Dermis microvascular lymphatic vessel endothelial cell (primary cell): Measurements from ENCODE around the gene JAK2. TPM values are rescaled to one million over a fixed set of nuclear protein-coding genes. Genes with fewer than 3 reads are reported as not detected.
A peak's percentile ranks its signal among the peaks of the same experiment; 100 is the strongest.
"Not testable (repeated sequence)": the region's sequence is repeated elsewhere in the genome, so short reads cannot be mapped to it uniquely, and the experiment has no call there.

Experiments used
- DNase-seq, 2 donors: peaks; one replicate each; pipeline versions ENCODE4 v3.0.0 to v3.0.0-alpha.2; 2010; ENCODE audit warnings: low read depth in 2 of 2
- total RNA-seq: library from RNA; depleted of rRNA; stranded (reverse); fragments of >200 nt; gene quantifications from 2 replicates; pipeline ENCODE4 v1.2.1, GENCODE V29; 2014

JAK2 gene
- 3.9 and 5.6 TPM in 2 replicates for total RNA-seq

DNA sequence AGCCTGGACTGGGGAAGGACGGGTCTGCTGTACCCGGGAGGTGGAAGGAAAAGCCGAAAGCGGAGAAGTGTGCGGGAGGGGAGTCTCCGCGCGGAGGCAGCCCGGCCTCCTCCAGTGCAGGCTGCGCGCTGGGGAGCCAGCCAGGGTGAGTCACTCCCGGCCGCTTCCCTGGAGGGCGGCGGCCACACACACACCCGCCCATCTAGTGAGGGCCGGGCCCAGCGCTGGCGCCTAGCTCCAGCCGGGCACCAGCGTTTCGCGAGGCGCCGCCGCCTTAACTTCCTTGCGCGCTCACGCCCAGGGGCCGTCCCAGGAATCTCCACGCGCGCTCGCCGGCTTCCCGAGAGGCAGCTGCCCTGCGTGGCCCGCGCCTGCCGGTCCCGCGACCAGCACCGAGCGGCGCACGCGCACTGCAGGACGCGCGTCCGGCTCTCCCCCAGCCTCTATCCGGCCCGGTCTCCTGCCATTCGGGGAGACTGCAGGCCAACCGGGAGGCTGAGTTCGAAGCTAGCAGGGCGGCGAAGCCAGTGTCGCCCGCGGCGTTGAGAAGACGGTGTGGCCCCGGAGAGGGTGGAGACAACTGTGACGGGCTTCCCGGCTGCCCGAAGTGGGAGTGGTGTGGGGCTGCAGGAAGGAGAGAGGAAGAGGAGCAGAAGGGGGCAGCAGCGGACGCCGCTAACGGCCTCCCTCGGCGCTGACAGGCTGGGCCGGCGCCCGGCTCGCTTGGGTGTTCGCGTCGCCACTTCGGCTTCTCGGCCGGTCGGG is at the start of gene JAK2:
TSS of gene JAK2 (plus strand) at position 652 of the 765 bp plus-strand sequence. CDS start 36,716 bp downstream, outside the sequence.
- DNase-seq = peak; percentile 87 to 97

DNA sequence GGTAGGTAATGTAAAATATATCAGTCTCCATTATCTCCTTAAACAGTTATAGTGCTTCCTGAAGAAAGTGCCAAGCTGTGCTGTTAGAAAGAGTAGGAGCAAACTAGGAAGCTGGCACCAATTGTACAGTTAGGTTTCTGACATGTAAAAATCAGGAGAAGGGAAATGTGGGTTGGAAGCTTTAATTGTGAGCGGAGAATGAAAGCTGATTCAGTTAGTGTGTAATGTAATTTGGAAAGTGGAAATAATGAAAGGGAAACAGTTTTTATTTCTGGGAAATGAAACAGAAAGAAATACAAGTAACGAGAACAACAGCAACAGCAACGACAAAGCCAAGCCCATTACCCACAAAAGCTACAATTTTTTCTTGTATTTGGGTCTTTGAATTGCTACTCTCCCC is 48.8 kb upstream of the JAK2 start:
- no peak for DNase-seq

DNA sequence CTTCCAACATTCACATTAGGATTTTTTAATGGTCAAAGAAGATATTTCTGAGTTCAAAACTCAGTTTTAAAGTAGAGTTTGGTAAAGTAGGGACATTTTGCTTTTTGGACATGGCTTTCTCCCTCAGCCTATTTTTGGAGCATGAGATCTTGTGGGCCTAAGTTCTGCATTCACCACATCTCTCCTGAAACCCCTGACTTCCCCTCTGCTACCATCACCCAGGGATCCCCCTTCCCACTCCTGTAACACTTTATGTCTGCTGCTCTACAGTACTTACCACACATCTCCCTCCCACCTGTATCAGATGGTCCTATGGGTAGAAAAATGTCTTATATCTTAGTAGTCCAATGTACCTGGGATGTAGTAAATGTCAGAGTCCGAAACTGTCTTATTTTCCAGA is 48.2 kb upstream of the JAK2 start:
- DNase-seq = no peak

DNA sequence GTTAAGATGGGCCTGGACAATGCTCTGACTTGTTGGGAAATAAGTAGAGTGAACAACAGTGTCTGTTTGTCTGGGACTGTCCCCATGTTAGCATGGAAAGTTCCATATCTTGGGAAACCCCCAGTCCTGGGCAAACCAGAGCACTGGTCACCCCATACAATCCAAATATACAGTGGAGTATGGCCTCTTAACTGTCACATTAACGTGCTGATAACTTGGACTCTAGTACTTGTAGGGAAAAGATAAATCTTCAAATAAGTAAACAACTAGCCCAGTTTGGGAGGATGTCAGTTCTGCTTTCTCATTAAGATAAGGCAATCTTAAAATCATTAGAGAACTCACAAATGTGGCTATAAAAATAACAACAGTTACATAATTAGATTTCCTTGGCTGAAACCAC is 47.6 kb upstream of the JAK2 start:
- DNase-seq = no peak

DNA sequence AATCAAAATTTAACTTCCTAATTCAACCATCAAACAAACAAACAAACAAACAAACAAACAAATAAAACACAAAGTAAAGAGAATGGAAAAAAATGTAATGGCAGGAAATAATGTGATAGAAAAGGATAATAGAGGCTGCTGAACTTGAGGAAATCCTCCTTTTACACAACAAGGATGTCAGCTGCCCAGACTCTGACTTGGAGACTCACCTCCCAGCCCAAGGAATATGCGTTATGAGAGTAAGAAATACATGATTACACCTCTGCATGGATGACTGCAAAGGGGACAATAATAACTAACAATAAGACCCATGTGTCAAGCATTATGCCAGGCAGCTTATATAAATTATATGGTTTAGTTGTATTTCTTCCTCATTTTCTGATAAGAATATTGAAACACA is 46.6 kb upstream of the JAK2 start:
- DNase-seq = no peak

DNA sequence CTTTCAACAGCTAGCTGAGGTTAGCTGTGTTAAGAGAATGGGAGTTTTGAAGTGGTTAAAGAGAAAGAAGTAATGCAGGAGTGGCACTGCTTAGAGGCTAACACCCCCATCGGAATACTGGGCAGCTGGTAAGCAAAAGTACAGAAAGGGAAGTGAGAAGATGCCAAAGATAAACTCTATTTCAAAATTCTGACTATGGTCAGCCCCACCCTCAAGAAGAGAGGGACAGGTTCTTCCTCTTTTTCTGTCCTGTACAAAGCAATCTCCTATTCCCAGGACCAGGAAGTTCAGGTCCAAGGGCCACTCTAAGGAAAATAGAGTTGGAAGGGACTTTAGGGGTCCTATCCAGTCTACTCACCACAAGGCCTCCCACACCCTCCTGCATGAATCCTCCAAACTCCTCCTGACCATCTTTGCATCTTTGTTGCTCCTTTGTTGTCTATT is 45.9 kb upstream of the JAK2 start:
- no peak for DNase-seq

DNA sequence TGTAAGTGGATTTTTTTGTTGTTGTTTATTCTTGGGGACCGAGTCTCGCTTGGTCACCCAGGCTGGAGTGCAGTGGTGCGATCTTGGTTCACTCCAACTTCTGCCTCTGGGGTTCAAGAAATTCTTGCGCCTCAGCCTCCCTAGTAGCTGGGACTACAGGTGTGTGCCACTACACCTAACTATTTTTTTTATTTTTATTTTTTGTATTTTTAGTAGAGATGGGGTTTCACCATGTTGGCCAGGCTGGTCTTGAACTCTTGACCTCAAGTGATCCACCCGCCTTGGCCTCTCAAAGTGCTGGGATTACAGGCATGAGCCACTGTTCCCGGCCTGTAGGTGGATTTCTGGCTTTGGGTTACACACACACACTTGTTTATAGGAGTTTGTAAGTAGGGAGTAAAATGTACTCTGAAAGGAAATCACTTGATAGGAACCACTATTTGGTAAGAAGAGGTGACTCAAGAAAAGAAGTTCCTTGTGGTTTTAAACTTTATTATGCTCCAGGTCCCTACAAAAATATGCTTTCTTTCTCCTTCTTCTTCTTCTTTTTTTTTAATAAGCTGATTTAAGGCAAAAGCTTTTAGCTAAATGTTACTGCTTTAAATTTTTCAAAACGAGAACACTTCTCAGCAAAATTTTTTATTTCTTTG is 42.9 kb upstream of the JAK2 start:
- not testable (repeated sequence) for DNase-seq

DNA sequence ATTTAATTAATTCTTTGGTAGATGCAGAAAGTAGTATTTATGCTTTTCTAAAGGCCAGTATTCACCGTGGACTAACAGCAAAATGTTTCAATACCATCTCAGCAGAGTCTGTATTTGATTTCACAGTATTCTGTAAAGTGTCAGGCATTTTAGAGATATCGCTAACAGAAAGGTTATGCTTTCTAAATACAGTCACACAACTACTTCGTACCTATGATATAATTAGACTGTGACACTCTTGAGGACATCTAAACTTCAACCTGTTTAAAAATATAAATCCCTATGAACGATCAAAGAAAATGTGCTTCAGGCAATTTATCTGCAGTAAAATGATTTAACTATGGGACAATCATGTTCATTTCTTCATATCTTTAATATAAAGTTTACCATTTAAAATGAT is 41.7 kb upstream of the JAK2 start:
- no peak for DNase-seq

DNA sequence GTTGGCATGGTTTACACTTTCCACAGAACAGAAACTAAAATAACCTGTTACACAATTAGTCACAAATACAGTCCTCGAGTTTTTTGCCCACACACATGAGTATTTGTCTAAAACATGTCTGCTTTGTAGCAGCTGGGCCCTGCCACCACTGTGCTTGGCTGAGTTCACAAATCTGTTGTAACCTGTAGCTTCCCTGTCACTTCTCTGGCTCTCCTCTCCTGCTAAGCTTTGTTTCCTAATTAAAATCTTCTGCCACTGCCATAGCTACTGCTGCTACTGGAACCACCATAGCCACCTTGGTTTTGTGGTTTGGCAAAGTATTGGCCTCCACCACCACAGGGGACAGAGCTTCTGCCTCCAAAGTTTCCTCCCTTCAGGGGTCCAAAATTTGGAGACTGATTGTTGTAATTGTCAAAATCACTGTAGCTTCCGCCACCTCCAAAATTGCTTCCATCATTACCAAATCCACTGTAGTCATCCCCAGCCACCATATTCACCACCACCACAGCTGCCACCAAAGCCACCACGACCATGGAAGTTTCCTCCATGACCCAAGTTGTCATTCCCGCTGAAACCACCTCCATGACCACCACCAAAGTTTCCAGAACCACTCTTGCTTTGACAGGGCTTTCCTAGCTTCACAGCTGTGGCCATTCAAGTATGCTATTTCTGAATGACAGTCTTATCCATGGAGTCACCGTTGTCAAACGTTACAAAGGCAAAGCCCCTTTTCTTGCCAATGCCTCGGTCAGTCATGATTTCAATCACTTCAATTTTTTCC is 40.5 kb upstream of the JAK2 start:
- not testable (repeated sequence) for DNase-seq

DNA sequence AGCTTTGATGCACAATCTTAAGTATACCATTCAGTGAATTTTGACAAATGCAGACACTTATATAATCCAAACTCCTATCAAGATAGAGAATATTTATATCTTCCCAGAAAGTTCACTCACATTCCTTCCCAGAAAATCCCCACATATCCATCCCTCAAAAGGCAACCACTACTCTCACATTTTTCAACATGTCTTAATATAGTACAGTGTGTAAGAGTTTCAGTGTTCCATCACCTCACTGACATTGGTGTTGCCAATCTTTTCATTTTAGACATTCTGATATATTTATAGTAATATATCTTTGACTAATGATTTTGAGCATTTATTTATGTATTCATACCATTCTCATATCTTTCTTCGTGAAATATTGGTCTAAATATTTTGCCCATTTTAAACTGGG is 38.1 kb upstream of the JAK2 start:
- DNase-seq = no peak

DNA sequence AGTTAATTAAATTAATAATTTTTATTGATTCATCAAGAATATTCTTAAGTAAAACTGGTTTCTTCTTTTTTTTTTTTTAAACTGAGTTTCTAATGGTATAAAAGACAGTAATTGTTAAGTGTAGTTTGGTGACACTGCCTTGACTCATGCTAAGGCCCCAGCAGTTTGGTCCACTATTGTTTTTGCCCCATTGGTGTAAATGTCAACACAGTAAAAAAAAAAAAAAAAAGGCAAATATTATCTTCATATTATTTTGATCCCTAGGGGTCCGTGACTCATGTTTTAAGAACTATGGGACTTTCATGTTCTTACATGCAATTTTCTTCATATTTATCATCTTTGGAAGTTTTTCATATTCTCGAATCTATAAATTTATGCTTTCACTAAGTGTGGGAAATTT is 29.2 kb upstream of the JAK2 start:
- DNase-seq = peak in 1 of 2 donors; percentile 3

DNA sequence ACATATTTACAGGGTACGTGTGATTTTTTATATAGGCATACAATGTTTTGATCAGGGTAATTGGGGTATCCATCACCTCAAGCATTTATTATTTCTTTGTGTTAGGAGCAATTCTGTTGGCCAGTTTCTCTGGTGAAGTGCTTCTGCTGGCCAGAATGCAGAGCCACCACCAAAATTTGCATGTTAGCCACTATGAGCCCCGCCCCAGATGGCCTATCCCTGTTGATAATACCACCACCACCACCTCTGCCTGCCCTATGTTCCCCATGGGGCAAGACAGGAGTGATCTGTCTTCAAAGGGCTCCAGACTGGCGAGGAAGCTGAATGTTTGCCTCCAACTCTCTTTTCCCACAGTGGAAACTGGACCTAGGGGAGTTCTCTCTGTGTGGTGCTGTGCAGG is 26.0 kb upstream of the JAK2 start:
- DNase-seq = no peak

DNA sequence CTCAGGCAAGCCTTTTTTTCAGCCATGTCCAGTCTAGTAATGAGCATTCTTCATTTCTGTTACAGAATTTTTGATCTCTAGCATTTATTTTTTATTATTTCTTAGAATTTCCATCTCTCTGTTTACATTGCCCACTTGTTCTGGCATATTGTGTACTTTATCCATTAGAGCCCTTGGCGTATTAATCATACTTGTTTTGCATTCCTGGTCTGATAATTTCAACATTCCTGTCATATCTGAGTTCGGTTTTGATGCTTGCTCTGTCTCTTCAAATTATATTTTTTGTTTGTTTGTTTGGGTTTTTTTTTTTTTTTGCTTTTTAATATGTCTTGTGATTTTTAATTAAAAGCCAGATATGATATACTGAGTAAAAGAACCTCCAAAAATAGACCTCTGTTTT is 23.0 kb upstream of the JAK2 start:
- DNase-seq = no peak

DNA sequence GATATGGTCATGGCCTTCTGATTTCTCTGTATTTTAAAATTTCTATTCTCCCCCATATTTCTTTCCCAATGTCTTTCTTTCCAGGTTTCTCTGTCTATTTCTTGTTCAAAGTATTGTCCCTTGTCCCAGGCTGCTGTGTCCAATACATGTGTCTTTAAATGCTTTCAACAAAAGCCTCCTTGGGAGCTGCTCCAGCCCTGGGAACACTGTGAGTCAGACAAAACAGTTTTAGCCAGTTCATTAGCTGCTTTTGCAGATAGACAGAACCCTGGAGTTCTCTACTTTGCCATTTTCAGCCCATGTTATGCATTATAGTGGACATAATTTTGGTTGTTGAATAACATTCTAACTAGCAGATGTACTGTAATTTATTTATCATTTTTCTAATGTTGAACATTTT is 20.5 kb upstream of the JAK2 start:
- no peak for DNase-seq

DNA sequence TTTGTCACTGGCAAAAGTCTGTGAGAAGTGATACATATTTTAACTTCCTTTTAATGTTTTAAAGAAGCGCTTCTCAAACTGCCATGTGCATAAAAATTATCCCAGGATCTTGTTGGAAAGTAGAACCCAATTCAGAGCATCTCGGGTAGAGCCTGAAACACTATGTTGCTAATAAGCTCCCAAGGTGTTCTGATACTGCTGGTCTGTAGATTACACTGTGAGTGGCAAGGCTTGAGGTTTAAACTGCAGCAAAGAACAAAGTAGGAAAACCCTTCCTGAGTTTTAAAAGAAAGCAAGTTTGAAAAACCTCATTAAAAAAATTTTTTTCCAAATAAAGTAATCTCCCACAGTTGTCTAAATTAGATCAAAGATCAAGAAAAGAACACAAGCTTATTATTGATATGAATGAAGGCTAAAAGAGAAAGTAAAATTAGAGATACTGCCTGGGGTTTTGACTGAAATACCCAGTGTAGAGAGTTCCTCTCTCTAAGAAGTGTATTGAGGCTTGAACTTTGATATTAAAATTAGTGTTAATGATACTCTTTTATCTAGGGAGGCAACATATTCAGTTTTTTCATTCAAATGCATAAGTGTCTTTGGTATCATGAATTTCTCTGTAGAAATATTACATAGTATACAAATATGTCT is 19.8 kb upstream of the JAK2 start:
- DNase-seq = no peak

DNA sequence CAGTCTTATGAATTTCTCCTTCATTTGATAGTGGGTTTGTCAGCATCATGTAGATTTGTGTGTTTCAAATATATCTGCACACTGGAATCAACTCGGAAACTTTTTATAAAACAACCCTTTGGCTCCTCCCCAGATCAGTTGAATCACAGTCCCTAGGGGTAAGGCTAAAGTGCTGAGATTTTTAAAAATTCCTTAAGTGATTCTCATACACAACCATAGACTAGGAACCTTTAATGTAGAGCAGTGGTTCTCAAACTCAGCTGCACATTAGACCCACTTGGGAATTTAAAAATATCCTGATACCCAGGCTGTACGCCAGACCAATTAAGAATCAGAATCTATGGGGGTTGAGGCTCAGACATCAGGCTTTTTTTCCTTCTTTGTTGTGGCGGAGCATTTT is 17.5 kb upstream of the JAK2 start:
- DNase-seq = no peak

DNA sequence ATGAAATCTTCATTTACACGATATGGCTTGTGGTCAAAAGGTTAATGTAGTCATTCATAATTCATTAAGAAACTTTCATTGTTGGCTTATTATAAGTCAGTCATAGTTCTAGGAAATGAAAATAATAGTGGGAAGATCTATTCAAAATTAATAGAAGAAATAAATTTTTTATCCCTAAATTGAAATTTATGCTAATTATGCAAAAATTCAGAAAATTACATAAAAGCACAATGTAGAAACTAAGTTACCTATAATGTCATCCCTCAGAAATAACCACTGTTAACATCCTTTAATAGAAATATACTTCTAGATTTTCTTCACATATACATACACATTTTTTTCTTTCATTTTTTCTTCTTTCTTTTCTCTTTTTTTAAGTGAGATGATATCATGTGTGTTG is 15.9 kb upstream of the JAK2 start:
- no peak for DNase-seq

DNA sequence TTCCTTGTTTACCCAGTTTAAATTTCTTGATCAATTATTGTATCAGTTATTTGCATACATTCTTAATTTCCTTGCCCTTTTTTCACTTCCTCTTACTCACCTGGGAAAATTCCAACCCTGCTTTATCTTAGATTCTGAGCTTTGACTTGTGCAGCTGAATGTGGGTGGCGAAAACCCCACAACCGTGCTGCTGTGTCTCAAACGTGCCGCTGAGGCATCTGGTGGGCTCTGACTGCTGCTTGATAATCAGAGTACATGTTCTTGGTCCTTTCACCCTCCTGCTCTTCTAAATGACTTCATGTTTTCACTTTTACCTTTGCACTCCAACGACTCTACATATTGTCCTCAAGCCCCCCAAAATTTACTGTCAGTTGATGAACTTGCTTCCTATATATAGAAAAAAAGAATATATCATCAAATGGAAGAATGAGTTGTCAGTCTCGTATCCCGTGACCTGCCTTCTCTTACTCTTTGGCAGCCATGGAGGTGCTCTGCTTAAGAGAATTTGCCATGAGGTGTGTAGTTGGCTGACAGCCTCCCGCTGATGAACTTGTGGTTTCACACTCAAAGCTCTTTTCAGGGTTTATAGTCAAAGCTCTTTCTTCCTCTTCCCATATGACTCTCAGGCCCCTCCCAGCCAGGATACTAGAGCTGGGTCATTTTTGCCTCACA is 14.0 kb upstream of the JAK2 start:
- no peak for DNase-seq

DNA sequence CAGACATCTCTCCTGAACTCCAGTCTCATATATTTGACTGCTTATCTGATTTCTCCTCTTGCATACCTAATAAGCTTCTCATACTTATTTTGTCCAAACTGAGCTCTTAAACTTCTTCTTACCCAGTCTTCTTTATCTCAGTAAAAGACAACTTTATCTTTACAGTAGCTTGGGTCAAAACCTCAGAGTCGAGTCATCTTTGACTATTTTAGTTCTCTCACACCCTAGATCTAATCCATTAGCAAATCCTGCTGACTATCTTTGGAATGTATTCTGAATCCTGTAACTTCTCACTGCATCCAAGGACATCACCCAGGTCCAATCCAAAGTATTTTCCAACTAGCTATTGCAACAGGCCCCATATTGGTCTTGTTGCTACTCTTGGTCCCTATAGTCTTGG is 11.8 kb upstream of the JAK2 start:
- no peak for DNase-seq

DNA sequence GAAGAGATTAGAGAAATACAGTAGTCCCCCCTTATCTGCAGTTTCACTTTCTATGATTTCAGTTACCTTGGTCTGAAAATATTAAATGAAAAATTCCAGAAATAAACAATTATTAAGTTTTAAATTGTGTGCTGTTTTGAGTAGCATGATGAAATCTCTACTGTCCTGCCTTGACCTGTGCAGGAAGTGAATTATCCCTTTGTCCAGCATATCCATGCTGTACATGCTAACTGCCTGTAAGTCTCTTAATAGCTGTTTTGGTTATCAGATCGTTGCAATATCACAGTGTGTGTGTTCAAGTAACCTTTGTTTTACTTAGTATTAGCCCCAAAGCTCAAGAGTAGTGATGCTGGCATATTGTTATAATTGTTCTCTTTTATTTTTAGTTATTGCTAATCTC is 11.2 kb upstream of the JAK2 start:
- DNase-seq = no peak

DNA sequence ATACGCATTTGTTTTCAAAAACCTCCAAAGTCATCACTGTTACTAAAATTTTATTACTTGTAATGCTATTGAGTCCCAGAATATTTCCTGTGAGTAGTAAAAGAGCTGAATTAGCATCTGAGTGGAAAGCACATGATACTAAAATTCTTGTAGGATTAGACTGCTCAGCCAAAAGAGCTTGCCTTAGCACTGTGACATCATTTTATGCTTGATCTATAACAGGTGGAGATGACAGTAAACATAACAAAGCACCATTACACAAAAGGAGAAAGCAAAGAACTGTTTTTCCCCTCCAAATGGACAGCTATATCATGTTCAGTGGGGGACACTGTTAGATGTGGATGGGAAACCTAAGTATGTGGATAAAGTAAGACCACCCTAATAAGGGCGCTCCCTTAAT is 5.8 kb upstream of the JAK2 start:
- no peak for DNase-seq
